ENCODE data around the gene UBALD1.

DNA sequence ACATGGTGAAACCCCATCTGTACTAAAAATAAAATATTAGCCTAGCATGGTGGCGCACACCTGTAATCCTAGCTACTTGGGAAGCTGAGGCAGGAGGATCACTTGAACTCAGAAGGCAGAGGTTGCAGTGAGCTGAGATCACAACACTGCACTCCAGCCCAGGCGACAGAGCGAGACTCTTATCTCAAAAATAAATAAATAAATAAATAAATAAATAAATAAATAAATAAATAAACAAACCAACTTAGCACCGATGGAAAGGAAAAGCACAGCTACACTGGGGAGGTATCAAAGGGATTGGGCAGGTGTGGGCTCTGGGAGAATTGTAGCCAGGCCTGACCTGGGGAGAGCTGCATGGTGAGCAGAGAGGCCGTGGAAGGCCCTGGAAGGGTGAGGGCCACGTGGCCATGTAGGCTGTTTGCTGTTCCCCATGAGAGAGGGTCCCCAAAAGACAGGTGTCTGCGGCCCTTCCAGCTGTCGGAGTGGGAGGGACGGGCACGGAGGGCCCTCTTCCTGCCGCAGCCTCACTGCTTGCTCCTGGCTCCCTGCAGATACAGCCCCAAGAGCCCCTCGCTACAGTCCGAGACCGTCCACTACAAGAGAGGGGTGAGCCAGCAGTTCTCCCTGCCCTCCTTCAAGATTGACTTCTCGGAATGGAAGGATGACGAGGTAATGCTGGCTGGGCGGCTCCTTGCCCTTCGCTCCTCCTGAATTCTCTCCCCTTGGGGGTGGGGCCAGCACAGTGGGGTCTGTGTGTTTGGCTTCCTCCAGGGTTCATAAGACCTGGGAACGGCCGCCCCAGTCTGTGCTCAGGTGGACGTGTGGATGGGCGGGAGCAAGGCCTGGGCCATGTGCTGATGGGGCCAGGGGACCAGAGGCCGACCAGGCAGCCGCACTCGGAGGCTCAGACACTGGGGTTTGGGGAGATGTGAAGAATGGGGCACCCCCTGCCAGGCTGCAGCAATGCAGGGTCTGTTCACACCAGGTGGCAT lies 42.3 kb upstream of the UBALD1 start:
- no peak for TF ChIP-seq POLR2AphosphoS5 (IDR thresholded peaks at IDR 0.05; ENCODE audit: borderline replicate concordance, low read depth, low read length)
- no peak for TF ChIP-seq EZH2 (IDR thresholded peaks at IDR 0.05)

Data from SK-N-MC (cell line).